ENCODE data around the gene LRRC59. TPM values are rescaled to one million over a fixed set of nuclear protein-coding genes. Genes with fewer than 3 reads are reported as not detected.
A peak's percentile ranks its signal among the peaks of the same experiment; 100 is the strongest.

The LRRC59 gene
- total and polyA plus RNA-seq, 2 of the 4 experiments (the other 2 are of a cell fraction), result 139 to 233 TPM

DNA sequence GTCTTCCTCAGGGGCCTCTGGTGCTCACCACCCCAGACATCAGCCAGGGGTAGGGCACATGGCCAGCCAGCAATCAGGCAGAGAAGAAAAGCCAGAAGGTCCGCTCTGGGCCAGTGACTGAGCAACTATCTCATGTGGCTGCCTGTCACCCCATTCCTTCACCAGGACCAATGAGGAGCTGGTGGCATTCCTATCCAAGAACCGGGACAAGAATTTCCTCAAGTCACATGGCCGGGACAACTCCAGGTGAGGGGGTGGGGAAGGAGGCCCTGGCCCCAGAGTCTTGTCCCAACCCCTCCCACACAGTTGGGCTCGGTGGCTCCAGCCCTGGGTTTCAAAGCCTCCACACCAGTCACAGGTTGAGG lies 42.0 kb downstream of the LRRC59 start:
- TF ChIP-seq, protein P1, sequence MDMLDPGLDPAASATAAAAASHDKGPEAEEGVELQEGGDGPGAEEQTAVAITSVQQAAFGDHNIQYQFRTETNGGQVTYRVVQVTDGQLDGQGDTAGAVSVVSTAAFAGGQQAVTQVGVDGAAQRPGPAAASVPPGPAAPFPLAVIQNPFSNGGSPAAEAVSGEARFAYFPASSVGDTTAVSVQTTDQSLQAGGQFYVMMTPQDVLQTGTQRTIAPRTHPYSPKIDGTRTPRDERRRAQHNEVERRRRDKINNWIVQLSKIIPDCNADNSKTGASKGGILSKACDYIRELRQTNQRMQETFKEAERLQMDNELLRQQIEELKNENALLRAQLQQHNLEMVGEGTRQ (IDR thresholded peaks at IDR 0.05; ENCODE audit: low read depth, low read length), result no peak
- TF ChIP-seq RFX5 (IDR thresholded peaks at IDR 0.05; ENCODE audit: low read depth, low read length) (no peak), RAD21 (IDR thresholded peaks at IDR 0.05; ENCODE audit: low read length) (no peak), CHD1 (IDR thresholded peaks at IDR 0.05; ENCODE audit: low read depth, low read length) (no peak), MAFK (IDR thresholded peaks at IDR 0.05; ENCODE audit: low read depth, low read length) (no peak), FOS (IDR thresholded peaks at IDR 0.05; ENCODE audit: low read depth, low read length) (no peak), MAZ (IDR thresholded peaks at IDR 0.05; ENCODE audit: borderline replicate concordance, low read depth, low read length) (no peak), NFE2L2 (IDR thresholded peaks at IDR 0.05; ENCODE audit: low read depth, low read length) (no peak), ELK1 (IDR thresholded peaks at IDR 0.05; ENCODE audit: borderline replicate concordance, low read depth, low read length) (no peak), CEBPB (IDR thresholded peaks at IDR 0.05; ENCODE audit: low read depth, low read length) (no peak), SMC3 (IDR thresholded peaks at IDR 0.05; ENCODE audit: low read depth, low read length) (no peak), POLR2A (IDR thresholded peaks at IDR 0.05; ENCODE audit: low read depth, low read length) (no peak)
- TF ChIP-seq, protein P2, sequence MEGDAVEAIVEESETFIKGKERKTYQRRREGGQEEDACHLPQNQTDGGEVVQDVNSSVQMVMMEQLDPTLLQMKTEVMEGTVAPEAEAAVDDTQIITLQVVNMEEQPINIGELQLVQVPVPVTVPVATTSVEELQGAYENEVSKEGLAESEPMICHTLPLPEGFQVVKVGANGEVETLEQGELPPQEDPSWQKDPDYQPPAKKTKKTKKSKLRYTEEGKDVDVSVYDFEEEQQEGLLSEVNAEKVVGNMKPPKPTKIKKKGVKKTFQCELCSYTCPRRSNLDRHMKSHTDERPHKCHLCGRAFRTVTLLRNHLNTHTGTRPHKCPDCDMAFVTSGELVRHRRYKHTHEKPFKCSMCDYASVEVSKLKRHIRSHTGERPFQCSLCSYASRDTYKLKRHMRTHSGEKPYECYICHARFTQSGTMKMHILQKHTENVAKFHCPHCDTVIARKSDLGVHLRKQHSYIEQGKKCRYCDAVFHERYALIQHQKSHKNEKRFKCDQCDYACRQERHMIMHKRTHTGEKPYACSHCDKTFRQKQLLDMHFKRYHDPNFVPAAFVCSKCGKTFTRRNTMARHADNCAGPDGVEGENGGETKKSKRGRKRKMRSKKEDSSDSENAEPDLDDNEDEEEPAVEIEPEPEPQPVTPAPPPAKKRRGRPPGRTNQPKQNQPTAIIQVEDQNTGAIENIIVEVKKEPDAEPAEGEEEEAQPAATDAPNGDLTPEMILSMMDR (conservative IDR thresholded peaks at IDR 0.05; ENCODE audit: low read depth, low read length), result no peak
- no peak overlapping the region for H3K4me2 ChIP-seq (ENCODE audit: low read depth, low read length)
- H3K4ac ChIP-seq (ENCODE audit: low read depth, low read length), result no peak overlapping the region
- no peak overlapping the region for H2AFZ ChIP-seq (replicated peaks; ENCODE audit: low read length, poor library complexity)
- H2BK15ac ChIP-seq (ENCODE audit: low read depth, low read length), result no peak overlapping the region
- dilution Hi-C loops (cut with HindIII; ENCODE audit: low sequenced_read_pairs, unreplicated experiment) (no loop called here), intact Hi-C loops (cut with micrococcal nuclease) (no loop called here), in situ Hi-C loops (cut with MboI; ENCODE audit: low sequenced_read_pairs) (no loop called here)
- WGBS, 2 experiments (ENCODE audit: extremely low coverage in 2 of 2, insufficient read length in 1 of 2), result no CpG with 5 or more reads among the region's 4 CpGs
- H2AK5ac ChIP-seq (ENCODE audit: low read depth, low read length), result no peak overlapping the region
- peaks cover 67% of the 10 kb centered on the region for H3K36me3 ChIP-seq (ENCODE audit: control insufficient read depth, insufficient read depth, low read length)
- no peak overlapping the region for H3K27ac ChIP-seq (ENCODE audit: insufficient read depth, low read length)
- CTCF ChIA-PET, result no interaction called here
- H3K4me3 ChIP-seq (ENCODE audit: insufficient read depth, low read depth, low read length), result no peak overlapping the region
- no peak overlapping the region for H4K91ac ChIP-seq (ENCODE audit: insufficient read depth, low read depth, low read length)
- H3K4me1 ChIP-seq (ENCODE audit: control insufficient read depth, insufficient read depth, low read length), result no peaks in the 10 kb centered on the region
- H3K27me3 ChIP-seq (ENCODE audit: control insufficient read depth, insufficient read depth, low read length), result no peaks in the 10 kb centered on the region
- no peak overlapping the region for H3K23ac ChIP-seq (ENCODE audit: low read depth, low read length)
- H2BK5ac ChIP-seq (ENCODE audit: low read depth, low read length, poor library complexity, severe bottlenecking), result no peak overlapping the region
- no peak overlapping the region for H2BK120ac ChIP-seq (ENCODE audit: low read depth, low read length)
- peaks cover 8% of the 10 kb centered on the region; the same call in 1 of the 2 replicates for H3K9me1 ChIP-seq (ENCODE audit: insufficient read depth, low read length)
- no peak overlapping the region for H3K18ac ChIP-seq (ENCODE audit: low read depth, low read length)
- H2AK9ac ChIP-seq (replicated peaks; ENCODE audit: low read depth, low read length, poor library complexity), result peak overlapping the region; percentile 42
- BruUV-seq (replicated peaks), result no TSS peak
- no peak overlapping the region for H3K9ac ChIP-seq (ENCODE audit: low read depth, low read length)
- no peak for DNase-seq
- H4K20me1 ChIP-seq (ENCODE audit: insufficient read depth, low read length), result peaks cover 20% of the 10 kb centered on the region
- no peaks in the 10 kb centered on the region for H3K9me3 ChIP-seq (ENCODE audit: control insufficient read depth, insufficient read depth, low read length)
- H3K56ac ChIP-seq (ENCODE audit: extremely low read depth, insufficient read depth, low read length), result no peak overlapping the region
- no peak overlapping the region for H4K8ac ChIP-seq (ENCODE audit: low read depth in 2 of 2, low read length in 2 of 2)
- no peak overlapping the region for H4K5ac ChIP-seq (ENCODE audit: low read depth, low read length)
- H3K79me1 ChIP-seq (ENCODE audit: low read depth in 1 of 2, low read length in 2 of 2), result peaks cover 8 to 30% of the 10 kb centered on the region in 2 experiments; a peak in 2 of 4 replicates
- H2BK20ac ChIP-seq (ENCODE audit: low read depth, low read length), result no peak overlapping the region
- no peak for ATAC-seq (ENCODE audit: low read depth)
- POLR2A ChIA-PET (ENCODE audit: unreplicated experiment), result no interaction called here
- H3K14ac ChIP-seq (replicated peaks; ENCODE audit: low read depth, low read length), result no peak overlapping the region
